ENCODE results near the gene JAK3.

Gene JAK3

GRCh38 chr19:17775991-17776803, 71.6 kb downstream of the JAK3 start:
- DNase-seq = no peak

- DNase-seq = peak; percentile 41
These were observed 72.4 kb downstream of the JAK3 start for GRCh38 chr19:17775245-17775927.
